Heart left ventricle (tissue), 16 donors: ENCODE measurements around the gene DSCAML1. TPM values are rescaled to one million over a fixed set of nuclear protein-coding genes. Genes with fewer than 3 reads are reported as not detected.

Source experiments
- ATAC-seq, 4 donors: fragments of 200-7000 bp; cut with Tn5 transposase; one replicate each; pipeline ENCODE4 v1.9.1; 2020 to 2022; ENCODE audit warnings: moderate library complexity in 4 of 4, mild to moderate bottlenecking in 3 of 4, moderate number of reproducible peaks in 1 of 4
- DNase-seq, 5 donors: peaks; one replicate each; pipeline ENCODE4 v3.0.0-alpha.2; 2020
- H3K27ac ChIP-seq, 12 donors: fragments of 200-600 bp; sonication (generic) in 4 of 12; one replicate each; pipeline versions ENCODE4 v1.5.0 to v1.8.0; 2016 to 2022; ENCODE audit warnings: mild to moderate bottlenecking in 2 of 12
- H3K27me3 ChIP-seq, 9 donors: fragments of 200-600 bp; sonication (generic) in 2 of 9; one replicate each; pipeline versions ENCODE4 v1.5.1 to v1.8.0; 2016 to 2022; ENCODE audit warnings: mild to moderate bottlenecking in 3 of 9
- H3K36me3 ChIP-seq, 9 donors: fragments of 200-600 bp; sonication (generic) in 2 of 9; one replicate each; pipeline versions ENCODE4 v1.5.0 to v1.8.0; 2018 to 2022; ENCODE audit warnings: mild to moderate bottlenecking in 2 of 9
- H3K4me1 ChIP-seq, 12 donors: fragments of 200-600 bp; sonication (generic) in 4 of 12; one replicate each; pipeline versions ENCODE4 v1.5.0 to v1.8.0; 2016 to 2022; ENCODE audit warnings: mild to moderate bottlenecking in 3 of 12
- H3K4me3 ChIP-seq, 12 donors: fragments of 200-600 bp; sonication (generic) in 4 of 12; one replicate each; pipeline versions ENCODE4 v1.5.0 to v1.8.0; 2017 to 2022; ENCODE audit warnings: mild to moderate bottlenecking in 9 of 12, moderate library complexity in 4 of 12
- H3K9me3 ChIP-seq, 12 donors: fragments of 200-600 bp; sonication (generic) in 4 of 12; one replicate each; pipeline versions ENCODE4 v1.5.0 to v1.8.0; 2016 to 2022; ENCODE audit warnings: mild to moderate bottlenecking in 1 of 12
- POLR2A ChIP-seq, 2 donors: fragments of 450-650 bp; IDR thresholded peaks; one replicate each; pipeline ENCODE4 v1.6.1; 2017; ENCODE audit warnings: antibody characterized with exemption in 2 of 2, mild to moderate bottlenecking in 2 of 2, moderate library complexity in 2 of 2
- WGBS, 4 donors: extraction: QIAGEN DNeasy Blood & Tissue Kit in 2 of 4; methylation state at CpG; one replicate each; pipeline versions ENCODE4 v1.1.5 to v1.1.7; 2013 to 2018; 5-methylcytosine and 5-hydroxymethylcytosine counted together
- intact Hi-C, 10 donors: fragments of 100-400 bp; cut with DNase I; formaldehyde crosslinking; loops; one replicate each; pipeline versions ENCODE4 v1.11.1 to v1.14.2; 2022
- polyA plus RNA-seq, 2 donors: library from polyadenylated mRNA; stranded (reverse); fragments of 200-250 nt; gene quantifications; one replicate each; pipeline ENCODE4 v1.2.3, GENCODE V29; 2013
- total RNA-seq, 9 donors: library from RNA; depleted of rRNA in 2 of 9; stranded (reverse); fragments of >200 nt in 2 of 9; fragmentation: NEBNext Ultra II Directional in 3 of 9; extraction: Animal tissue kit (Norgen Biotek cat#: 25700) in 3 of 9; gene quantifications; one replicate each; pipeline versions ENCODE4 v1.1.0 to v1.2.4, GENCODE V29; 2016 to 2023
- TF ChIP-seq, protein P1 (sequence below), 12 donors: fragments of 200-600 bp; sonication (generic) in 4 of 12; IDR thresholded peaks; one replicate each; pipeline versions ENCODE4 v1.5.0 to v1.8.0; 2018 to 2022; ENCODE audit warnings: antibody characterized with exemption in 12 of 12, mild to moderate bottlenecking in 5 of 12
- donor health status: ischemic (EF 13 %, LVEDD 7.1; RV severe dilation, severe dysfunction).
- donor health status: healthy with polysubstance abuse.
- donor health status: DM: no; HTN: yes; CAD: no.
- donor health status: DM: no; HTN: no; CAD: no.
- donor health status: ischemic (EF 25% LVEDD 6.9; RV normal size, moderate dysfunction).
- donor health status: ischemic (EF 25% LVEDD 5.7; RV mildly dilated, moderate dysfunction).
- donor health status: healthy.
- donor health status: DM: yes; HTN: yes; CAD: no.
- donor health status: ischemic (EF 35%, LVEDD 5.7; RV mildly dilated, moderate dysfunction).
- donor health status: nonischemic (EF 11% LVEDD 7.7; RV severe dilation, severe dysfunction).
- donor health status: DM: yes; HTN: yes; CAD: no.
- donor health status: PGD.
- donor health status: ischemic (EF 29% LVEDD 5.4; RV normal size, mild dysfunction).
- donor health status: nonischemic (EF 23%, LVEDD 6.1; RV moderate dilation, normal function).

Gene DSCAML1
- total and polyA plus RNA-seq, 11 donors, result 0.05 to 1.7 (median 0.76) TPM

GRCh38 chr11:117640041-117640440, 157.0 kb downstream of the DSCAML1 start:
- Histone ChIP-seq H3K4me1 (peaks cover 0 to 7% (median 0%) of the 10 kb centered on the region in 12 donors), H3K4me3 (no peak overlapping the region), H3K9me3 (no peaks in the 10 kb centered on the region), H3K36me3 (no peaks in the 10 kb centered on the region), H3K27me3 (no peaks in the 10 kb centered on the region), H3K27ac (no peak overlapping the region)
- intact Hi-C loops, result no loop called here
- peak in 1 of 4 donors; percentile 10 for ATAC-seq
- TF ChIP-seq, protein P1, sequence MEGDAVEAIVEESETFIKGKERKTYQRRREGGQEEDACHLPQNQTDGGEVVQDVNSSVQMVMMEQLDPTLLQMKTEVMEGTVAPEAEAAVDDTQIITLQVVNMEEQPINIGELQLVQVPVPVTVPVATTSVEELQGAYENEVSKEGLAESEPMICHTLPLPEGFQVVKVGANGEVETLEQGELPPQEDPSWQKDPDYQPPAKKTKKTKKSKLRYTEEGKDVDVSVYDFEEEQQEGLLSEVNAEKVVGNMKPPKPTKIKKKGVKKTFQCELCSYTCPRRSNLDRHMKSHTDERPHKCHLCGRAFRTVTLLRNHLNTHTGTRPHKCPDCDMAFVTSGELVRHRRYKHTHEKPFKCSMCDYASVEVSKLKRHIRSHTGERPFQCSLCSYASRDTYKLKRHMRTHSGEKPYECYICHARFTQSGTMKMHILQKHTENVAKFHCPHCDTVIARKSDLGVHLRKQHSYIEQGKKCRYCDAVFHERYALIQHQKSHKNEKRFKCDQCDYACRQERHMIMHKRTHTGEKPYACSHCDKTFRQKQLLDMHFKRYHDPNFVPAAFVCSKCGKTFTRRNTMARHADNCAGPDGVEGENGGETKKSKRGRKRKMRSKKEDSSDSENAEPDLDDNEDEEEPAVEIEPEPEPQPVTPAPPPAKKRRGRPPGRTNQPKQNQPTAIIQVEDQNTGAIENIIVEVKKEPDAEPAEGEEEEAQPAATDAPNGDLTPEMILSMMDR (IDR thresholded peaks at IDR 0.05), result no peak
- TF ChIP-seq POLR2A (IDR thresholded peaks at IDR 0.05), result no peak
- WGBS, 4 donors, result 83 to 88% (median 87%) methylated on average over 7 of the region's 7 CpGs
- DNase-seq, result no peak

DNA sequence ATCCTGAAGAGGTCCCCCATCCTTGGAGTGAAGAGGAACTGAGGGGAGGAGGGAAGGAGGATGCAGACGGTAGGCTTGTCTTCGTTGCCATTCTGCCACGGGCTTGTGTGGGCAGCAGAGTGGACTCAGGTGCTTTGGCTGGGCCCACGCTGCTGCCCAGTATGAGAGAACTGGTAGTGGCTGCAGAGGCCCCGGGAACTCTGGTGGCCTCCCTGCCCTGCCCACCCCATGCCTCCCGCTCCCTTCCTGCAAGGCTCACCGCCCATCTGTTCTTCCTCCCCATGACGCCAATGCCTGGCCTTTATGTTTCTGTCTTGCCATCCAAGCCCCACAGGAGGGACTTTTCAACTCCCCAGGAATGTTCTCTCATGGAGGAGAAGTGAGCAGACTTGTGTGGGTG, 157.4 kb downstream of the DSCAML1 start:
- ATAC-seq (no peak), DNase-seq (no peak)
- TF ChIP-seq, protein P1 (IDR thresholded peaks at IDR 0.05), result no peak
- no peak for TF ChIP-seq POLR2A (IDR thresholded peaks at IDR 0.05)
- Histone ChIP-seq H3K27me3 (no peaks in the 10 kb centered on the region), H3K4me3 (no peak overlapping the region), H3K4me1 (peaks cover 0 to 7% (median 0%) of the 10 kb centered on the region in 12 donors), H3K27ac (no peak overlapping the region), H3K36me3 (no peaks in the 10 kb centered on the region), H3K9me3 (no peaks in the 10 kb centered on the region)
- WGBS, 4 donors, result 90 to 94% (median 92%) methylated on average over 8 of the region's 8 CpGs
- intact Hi-C loops, result no loop called here

DNA sequence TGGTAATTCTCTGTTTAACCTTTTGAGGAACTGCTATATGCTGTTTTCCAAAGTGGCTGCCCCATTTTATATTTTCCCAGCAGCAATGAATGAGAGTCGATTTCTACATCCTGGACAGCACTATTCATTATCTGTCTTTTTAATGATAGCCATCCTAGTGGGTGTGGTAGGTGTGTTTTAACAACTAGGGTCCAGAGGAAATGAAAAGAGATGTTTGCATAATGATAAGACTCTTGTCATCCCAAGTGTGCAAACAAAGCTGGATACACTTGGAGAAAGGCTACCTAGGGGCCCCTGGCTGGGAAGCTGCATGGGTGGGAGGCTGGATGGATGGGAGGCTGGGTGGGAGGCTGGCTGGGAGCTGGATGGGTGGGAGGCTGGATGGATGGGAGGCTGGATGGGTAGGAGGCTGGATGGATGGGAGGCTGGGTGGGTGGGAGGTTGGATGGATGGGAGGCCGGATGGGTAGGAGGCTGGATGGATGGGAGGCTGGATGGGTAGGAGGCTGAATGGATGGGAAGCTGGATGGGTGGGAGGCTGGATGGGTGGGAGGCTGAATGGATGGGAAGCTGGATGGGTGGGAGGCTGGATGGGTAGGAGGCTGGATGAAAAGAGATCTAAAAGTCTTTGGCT, 158.0 kb downstream of the DSCAML1 start:
- no peak overlapping the region for H3K27ac ChIP-seq
- intact Hi-C loops, result no loop called here
- ATAC-seq, result no peak
- peaks cover 0 to 7% (median 0%) of the 10 kb centered on the region in 12 donors for H3K4me1 ChIP-seq
- 78 to 92% (median 84%) methylated on average over 2 of the region's 2 CpGs for WGBS, 4 donors
- H3K9me3 ChIP-seq, result no peaks in the 10 kb centered on the region
- TF ChIP-seq, protein P1 (IDR thresholded peaks at IDR 0.05), result no peak
- no peak for TF ChIP-seq POLR2A (IDR thresholded peaks at IDR 0.05)
- H3K36me3 ChIP-seq, result no peaks in the 10 kb centered on the region
- DNase-seq, result no peak
- H3K27me3 ChIP-seq, result no peaks in the 10 kb centered on the region
- H3K4me3 ChIP-seq, result no peak overlapping the region

DNA sequence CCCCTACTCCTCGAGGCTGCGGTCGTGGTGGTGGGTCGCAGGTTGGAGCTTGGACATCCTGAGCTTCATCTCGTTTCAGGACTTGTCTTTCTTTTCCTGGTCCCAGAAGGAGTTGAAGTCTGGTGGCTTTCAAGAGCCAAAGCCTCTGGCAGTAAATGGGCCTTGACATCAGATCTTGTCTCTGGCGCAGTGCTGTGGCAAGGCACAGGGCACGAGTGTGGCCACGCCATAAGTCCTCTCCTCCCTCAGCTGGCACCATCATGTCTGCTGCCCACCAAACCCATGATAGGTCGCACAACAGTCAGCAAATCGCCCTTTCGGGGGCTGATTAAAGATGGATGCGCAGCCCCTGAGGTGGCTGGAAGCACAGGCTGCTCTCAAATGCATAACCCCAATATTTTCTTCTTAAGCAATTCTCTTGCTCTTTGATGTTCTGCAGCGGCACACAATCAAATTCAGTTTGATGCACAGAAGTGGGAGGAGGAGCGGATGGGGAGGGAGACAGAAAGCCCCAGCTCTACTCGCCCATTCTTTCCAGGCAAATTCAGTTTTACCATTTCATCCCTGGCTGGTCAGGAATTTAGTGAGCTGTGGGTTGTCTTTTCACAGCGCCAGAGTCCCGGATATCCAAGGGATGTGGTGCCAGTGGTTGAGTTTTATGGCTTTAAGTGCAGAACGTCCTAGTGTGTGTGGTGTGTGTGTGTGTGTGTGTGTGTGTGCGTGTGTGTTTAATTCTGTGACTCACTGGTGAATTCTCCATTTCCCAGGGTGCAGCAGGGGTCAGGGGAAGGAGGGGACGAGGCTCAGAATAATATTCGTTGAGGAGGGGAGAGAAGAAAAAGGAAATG, 162.0 kb downstream of the DSCAML1 start:
- H3K27me3 ChIP-seq, result no peaks in the 10 kb centered on the region
- intact Hi-C loops, result no loop called here
- H3K4me3 ChIP-seq, result no peak overlapping the region
- ATAC-seq, result no peak
- no peaks in the 10 kb centered on the region for H3K36me3 ChIP-seq
- H3K9me3 ChIP-seq, result no peaks in the 10 kb centered on the region
- DNase-seq, result no peak
- H3K4me1 ChIP-seq, result peaks cover 0 to 13% (median 0%) of the 10 kb centered on the region in 12 donors
- TF ChIP-seq, protein P1 (IDR thresholded peaks at IDR 0.05), result no peak
- no peak for TF ChIP-seq POLR2A (IDR thresholded peaks at IDR 0.05)
- WGBS, 4 donors, result 83 to 86% (median 86%) methylated on average over 21 of the region's 21 CpGs
- no peak overlapping the region for H3K27ac ChIP-seq
